Adipose tissue (tissue), 3 donors: ENCODE measurements around the gene DOK7. TPM values are rescaled to one million over a fixed set of nuclear protein-coding genes. Genes with fewer than 3 reads are reported as not detected.

Source experiments
- H3K27ac ChIP-seq: one replicate; pipeline ENCODE4 v1.5.1; 2013; ENCODE audit warnings: low read depth, low read length
- WGBS, 3 donors: extraction: QIAGEN DNeasy Blood & Tissue Kit; methylation state at CpG; one replicate each; pipeline ENCODE4 v1.1.7; 2013; 5-methylcytosine and 5-hydroxymethylcytosine counted together
- polyA plus RNA-seq, 3 donors: library from polyadenylated mRNA; stranded (reverse); fragments of 200-250 nt; gene quantifications; one replicate each; pipeline ENCODE4 v1.2.3, GENCODE V29; 2013
- donor health status: healthy with polysubstance abuse.
- donor health status: Bipolar disorder and iron deficiency.
- donor health status: healthy.

DOK7 gene
- polyA plus RNA-seq, 3 donors, result 0.11 to 2.1 (median 0.18) TPM

- 93 to 96% (median 95%) methylated on average over 19 to 20 of the region's 20 CpGs for WGBS, 3 donors
- no peak overlapping the region for H3K27ac ChIP-seq
Observed at GRCh38 chr4:3424522-3425095, 38.5 kb upstream of the DOK7 start.

- no peak overlapping the region for H3K27ac ChIP-seq
- 89 to 93% (median 92%) methylated on average over 24 of the region's 24 CpGs for WGBS, 3 donors
Observed at GRCh38 chr4:3426465-3427133, 36.5 kb upstream of the DOK7 start.

GRCh38 chr4:3427134-3427476 lies 36.0 kb upstream of the DOK7 start:
- 93 to 99% (median 96%) methylated on average over 9 of the region's 9 CpGs for WGBS, 3 donors
- no peak overlapping the region for H3K27ac ChIP-seq

GRCh38 chr4:3427706-3428446 lies 35.2 kb upstream of the DOK7 start:
- H3K27ac ChIP-seq, result no peak overlapping the region
- WGBS, 3 donors, result 93 to 95% (median 94%) methylated on average over 17 of the region's 17 CpGs

GRCh38 chr4:3429651-3430050 lies 33.5 kb upstream of the DOK7 start:
- no peak overlapping the region for H3K27ac ChIP-seq
- 92 to 97% (median 95%) methylated on average over 10 to 12 of the region's 12 CpGs for WGBS, 3 donors

- 59 to 87% (median 69%) methylated on average over 18 to 21 of the region's 21 CpGs for WGBS, 3 donors
- H3K27ac ChIP-seq, result no peak overlapping the region
Observed at GRCh38 chr4:3430524-3430923, 32.6 kb upstream of the DOK7 start.

GRCh38 chr4:3431446-3431993 lies 31.6 kb upstream of the DOK7 start:
- H3K27ac ChIP-seq, result no peak overlapping the region
- 91 to 93% (median 92%) methylated on average over 28 of the region's 28 CpGs for WGBS, 3 donors

GRCh38 chr4:3432381-3432790 lies 30.7 kb upstream of the DOK7 start:
- 85 to 94% (median 91%) methylated on average over 16 of the region's 16 CpGs for WGBS, 3 donors
- H3K27ac ChIP-seq, result no peak overlapping the region

- H3K27ac ChIP-seq, result no peak overlapping the region
- WGBS, 3 donors, result 93 to 97% (median 94%) methylated on average over 31 to 32 of the region's 32 CpGs
Observed at GRCh38 chr4:3433138-3433869, 29.8 kb upstream of the DOK7 start.

- no peak overlapping the region for H3K27ac ChIP-seq
- 78 to 81% (median 79%) methylated on average over 14 to 16 of the region's 16 CpGs for WGBS, 3 donors
Observed at GRCh38 chr4:3434881-3435685, 28.0 kb upstream of the DOK7 start.

GRCh38 chr4:3435686-3435956 lies 27.5 kb upstream of the DOK7 start:
- WGBS, 3 donors, result 73 to 80% (median 78%) methylated on average over 4 of the region's 4 CpGs
- no peak overlapping the region for H3K27ac ChIP-seq

- WGBS, 3 donors, result 87 to 90% (median 89%) methylated on average over 19 to 22 of the region's 22 CpGs
- H3K27ac ChIP-seq, result no peak overlapping the region
Observed at GRCh38 chr4:3436048-3436797, 26.9 kb upstream of the DOK7 start.

- WGBS, 3 donors, result 77 to 91% (median 85%) methylated on average over 19 of the region's 19 CpGs
- H3K27ac ChIP-seq, result no peak overlapping the region
Observed at GRCh38 chr4:3436798-3437581, 26.1 kb upstream of the DOK7 start.

- WGBS, 3 donors, result 88 to 91% (median 89%) methylated on average over 9 of the region's 9 CpGs
- no peak overlapping the region for H3K27ac ChIP-seq
Observed at GRCh38 chr4:3437582-3437936, 25.5 kb upstream of the DOK7 start.

GRCh38 chr4:3437998-3438846 lies 24.9 kb upstream of the DOK7 start:
- H3K27ac ChIP-seq, result no peak overlapping the region
- 66 to 88% (median 76%) methylated on average over 22 to 28 of the region's 28 CpGs for WGBS, 3 donors

- WGBS, 3 donors, result 70 to 82% (median 70%) methylated on average over 7 to 10 of the region's 10 CpGs
Observed at GRCh38 chr4:3438847-3439180, 24.3 kb upstream of the DOK7 start.

More at GRCh38 chr4:3438847-3439180, 24.3 kb upstream of the DOK7 start:
- H3K27ac ChIP-seq, result no peak overlapping the region
